Peyer's patch (tissue), 4 donors: ENCODE results near the gene TPD52L2. TPM values are rescaled to one million over a fixed set of nuclear protein-coding genes. Genes with fewer than 3 reads are reported as not detected.
"Not testable (repeated sequence)": the region's sequence is repeated elsewhere in the genome, so short reads cannot be mapped to it uniquely, and the experiment has no call there.

Experiments
- DNase-seq, 3 donors: peaks; one replicate each; pipeline ENCODE4 v3.0.0-alpha.2; 2017 to 2019
- H3K27ac ChIP-seq, 4 donors: fragments of 200-600 bp; sonication (generic); one replicate each; pipeline ENCODE4 v1.5.1; 2016 to 2019
- H3K27me3 ChIP-seq, 2 donors: fragments of 200-600 bp; sonication (generic); one replicate each; pipeline ENCODE4 v1.5.1; 2019
- H3K36me3 ChIP-seq, 3 donors: fragments of 200-600 bp; sonication (generic); one replicate each; pipeline ENCODE4 v1.5.1; 2016 to 2019
- H3K4me1 ChIP-seq, 4 donors: fragments of 200-600 bp; sonication (generic); one replicate each; pipeline ENCODE4 v1.5.1; 2016 to 2019
- H3K4me3 ChIP-seq, 4 donors: fragments of 200-600 bp; sonication (generic); 1 replicate in 3 of 4; 2 replicates in 1 of 4; pipeline ENCODE4 v1.5.1; 2016 to 2019; ENCODE audit warnings: mild to moderate bottlenecking in 1 of 4
- H3K9me3 ChIP-seq, 4 donors: fragments of 200-600 bp; sonication (generic); one replicate each; pipeline ENCODE4 v1.5.1; 2016 to 2019; ENCODE audit warnings: mild to moderate bottlenecking in 1 of 4
- POLR2A ChIP-seq, 2 donors: fragments of 450-650 bp; IDR thresholded peaks; one replicate each; pipeline ENCODE4 v1.5.1; 2017; ENCODE audit warnings: antibody characterized with exemption in 2 of 2, mild to moderate bottlenecking in 2 of 2, moderate library complexity in 2 of 2
- total RNA-seq, 4 donors: library from RNA; depleted of rRNA; stranded (reverse); fragments of >200 nt; gene quantifications; one replicate each; pipeline ENCODE4 v1.1.0, GENCODE V29; 2016
- TF ChIP-seq, protein P1 (sequence below), 6 experiments: fragments of 450-650 bp in 4 of 6; fragments of 200-600 bp in 2 of 6; sonication (generic) in 1 of 6; IDR thresholded peaks; one replicate each; pipeline ENCODE4 v1.5.1; 2017 to 2019; ENCODE audit warnings: antibody characterized with exemption in 6 of 6, mild to moderate bottlenecking in 3 of 6, moderate library complexity in 1 of 6

The TPD52L2 gene
- total RNA-seq, 4 donors from 2014 or later, result 59.4 to 78.7 (median 65.1) TPM

- peaks cover 0 to 60% (median 0%) of the 10 kb centered on the region in 3 donors for H3K36me3 ChIP-seq
- no peak for TF ChIP-seq POLR2A (IDR thresholded peaks at IDR 0.05)
- TF ChIP-seq, protein P1, sequence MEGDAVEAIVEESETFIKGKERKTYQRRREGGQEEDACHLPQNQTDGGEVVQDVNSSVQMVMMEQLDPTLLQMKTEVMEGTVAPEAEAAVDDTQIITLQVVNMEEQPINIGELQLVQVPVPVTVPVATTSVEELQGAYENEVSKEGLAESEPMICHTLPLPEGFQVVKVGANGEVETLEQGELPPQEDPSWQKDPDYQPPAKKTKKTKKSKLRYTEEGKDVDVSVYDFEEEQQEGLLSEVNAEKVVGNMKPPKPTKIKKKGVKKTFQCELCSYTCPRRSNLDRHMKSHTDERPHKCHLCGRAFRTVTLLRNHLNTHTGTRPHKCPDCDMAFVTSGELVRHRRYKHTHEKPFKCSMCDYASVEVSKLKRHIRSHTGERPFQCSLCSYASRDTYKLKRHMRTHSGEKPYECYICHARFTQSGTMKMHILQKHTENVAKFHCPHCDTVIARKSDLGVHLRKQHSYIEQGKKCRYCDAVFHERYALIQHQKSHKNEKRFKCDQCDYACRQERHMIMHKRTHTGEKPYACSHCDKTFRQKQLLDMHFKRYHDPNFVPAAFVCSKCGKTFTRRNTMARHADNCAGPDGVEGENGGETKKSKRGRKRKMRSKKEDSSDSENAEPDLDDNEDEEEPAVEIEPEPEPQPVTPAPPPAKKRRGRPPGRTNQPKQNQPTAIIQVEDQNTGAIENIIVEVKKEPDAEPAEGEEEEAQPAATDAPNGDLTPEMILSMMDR (IDR thresholded peaks at IDR 0.05), result no peak
- no peaks in the 10 kb centered on the region for H3K27me3 ChIP-seq
- H3K9me3 ChIP-seq, result no peaks in the 10 kb centered on the region
- no peak overlapping the region for H3K4me3 ChIP-seq
- DNase-seq, result no peak
- no peak overlapping the region for H3K27ac ChIP-seq
- H3K4me1 ChIP-seq, result no peaks in the 10 kb centered on the region
Observed at GRCh38 chr20:63924241-63924640, 59.2 kb downstream of the TPD52L2 start.

DNA sequence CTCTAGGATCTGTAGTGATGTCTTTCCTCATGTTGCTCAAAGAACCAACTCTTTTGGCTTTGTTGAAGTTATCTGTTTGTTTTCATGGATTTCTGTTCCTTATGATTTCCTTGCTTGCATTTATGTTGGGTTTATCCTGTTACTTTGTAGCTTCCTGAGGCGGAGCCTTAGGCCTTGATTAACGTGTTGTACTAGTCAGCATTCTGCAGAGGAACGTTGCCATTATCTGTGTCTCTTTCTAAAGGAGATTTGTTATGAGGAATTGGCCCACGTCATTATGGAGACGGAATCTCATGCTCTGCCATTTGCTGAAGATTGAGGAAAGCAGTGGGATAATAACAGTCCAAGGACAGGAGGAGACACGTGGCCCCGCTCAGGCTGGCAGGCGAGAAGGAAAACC lies 61.2 kb downstream of the TPD52L2 start:
- no peaks in the 10 kb centered on the region for H3K4me1 ChIP-seq
- no peak overlapping the region for H3K4me3 ChIP-seq
- no peaks in the 10 kb centered on the region for H3K27me3 ChIP-seq
- DNase-seq, result no peak
- no peaks in the 10 kb centered on the region for H3K9me3 ChIP-seq
- TF ChIP-seq POLR2A (IDR thresholded peaks at IDR 0.05), result no peak
- TF ChIP-seq, protein P1 (IDR thresholded peaks at IDR 0.05), result no peak
- H3K36me3 ChIP-seq, result peaks cover 0 to 65% (median 0%) of the 10 kb centered on the region in 3 donors
- H3K27ac ChIP-seq, result no peak overlapping the region

GRCh38 chr20:63929071-63929470 lies 64.0 kb downstream of the TPD52L2 start:
- TF ChIP-seq POLR2A (IDR thresholded peaks at IDR 0.05), result no peak
- TF ChIP-seq, protein P1 (IDR thresholded peaks at IDR 0.05), result no peak
- peak in 1 of 3 donors; percentile 40 for DNase-seq
- Histone ChIP-seq H3K27ac (no peak overlapping the region), H3K9me3 (no peaks in the 10 kb centered on the region), H3K4me3 (no peak overlapping the region), H3K27me3 (no peaks in the 10 kb centered on the region), H3K4me1 (no peaks in the 10 kb centered on the region), H3K36me3 (peaks cover 0 to 81% (median 0%) of the 10 kb centered on the region in 3 donors)

GRCh38 chr20:63929473-63929883 lies 64.4 kb downstream of the TPD52L2 start:
- DNase-seq, result peak in 1 of 3 donors; percentile 24
- H3K9me3 ChIP-seq, H3K27me3 ChIP-seq, H3K4me3 ChIP-seq, H3K27ac ChIP-seq, H3K4me1 ChIP-seq: not testable (repeated sequence)
- H3K36me3 ChIP-seq, result peaks cover 0 to 83% (median 0%) of the 10 kb centered on the region in 3 donors

GRCh38 chr20:63930971-63931553 lies 66.0 kb downstream of the TPD52L2 start:
- Histone ChIP-seq H3K36me3 (peaks cover 0 to 92% (median 0%) of the 10 kb centered on the region in 3 donors), H3K4me1 (no peaks in the 10 kb centered on the region), H3K9me3 (no peaks in the 10 kb centered on the region), H3K27ac (no peak overlapping the region), H3K4me3 (no peak overlapping the region), H3K27me3 (no peaks in the 10 kb centered on the region)
- no peak for TF ChIP-seq POLR2A (IDR thresholded peaks at IDR 0.05)
- TF ChIP-seq, protein P1 (IDR thresholded peaks at IDR 0.05), result no peak
- peak in 1 of 3 donors; percentile 45 for DNase-seq

GRCh38 chr20:63931735-63932134 lies 66.7 kb downstream of the TPD52L2 start:
- no peak for DNase-seq
- H3K27me3 ChIP-seq, result no peaks in the 10 kb centered on the region
- TF ChIP-seq POLR2A (IDR thresholded peaks at IDR 0.05), result no peak
- TF ChIP-seq, protein P1 (IDR thresholded peaks at IDR 0.05), result no peak
- H3K4me1 ChIP-seq, result no peaks in the 10 kb centered on the region
- no peaks in the 10 kb centered on the region for H3K9me3 ChIP-seq
- peaks cover 0 to 94% (median 0%) of the 10 kb centered on the region in 3 donors for H3K36me3 ChIP-seq
- no peak overlapping the region for H3K4me3 ChIP-seq
- H3K27ac ChIP-seq, result no peak overlapping the region
